Skeletal muscle tissue (tissue), 4 donors: ENCODE data around the gene HEYL. TPM values are rescaled to one million over a fixed set of nuclear protein-coding genes. Genes with fewer than 3 reads are reported as not detected.

Source experiments
- H3K27ac ChIP-seq: one replicate; pipeline ENCODE4 v1.7.0; 2013; ENCODE audit warnings: mild to moderate bottlenecking, low read depth, low read length, inconsistent platforms
- H3K27me3 ChIP-seq, 3 donors: one replicate each; pipeline ENCODE4 v1.7.0; 2013; ENCODE audit warnings: low read length in 3 of 3; ENCODE audit not compliant: control insufficient read depth in 3 of 3, insufficient read depth in 3 of 3
- H3K36me3 ChIP-seq, 3 donors: one replicate each; pipeline ENCODE4 v1.7.0; 2013; ENCODE audit warnings: low read length in 3 of 3; ENCODE audit not compliant: control insufficient read depth in 3 of 3, insufficient read depth in 3 of 3
- H3K4me1 ChIP-seq, 3 donors: one replicate each; pipeline ENCODE4 v1.7.0; 2013; ENCODE audit warnings: low read length in 3 of 3, mild to moderate bottlenecking in 3 of 3; ENCODE audit not compliant: control insufficient read depth in 3 of 3, insufficient read depth in 3 of 3
- H3K4me3 ChIP-seq, 3 donors: one replicate each; pipeline ENCODE4 v1.7.0; 2013; ENCODE audit warnings: low read length in 3 of 3
- H3K9ac ChIP-seq, 3 donors: one replicate each; pipeline ENCODE4 v1.7.0; 2013; ENCODE audit warnings: low read length in 3 of 3, mild to moderate bottlenecking in 3 of 3, moderate library complexity in 2 of 3, low read depth in 1 of 3
- H3K9me3 ChIP-seq, 3 donors: one replicate each; pipeline ENCODE4 v1.7.0; 2013; ENCODE audit warnings: low read length in 3 of 3; ENCODE audit not compliant: control insufficient read depth in 3 of 3
- total RNA-seq: library from RNA; depleted of rRNA; stranded (reverse); fragments of >200 nt; gene quantifications from one replicate; pipeline ENCODE4 v1.2.3, GENCODE V29; 2014
- donor health status: Osteomylitis.

The HEYL gene
- total RNA-seq, 1 donor from 2014 or later, result 11.0 TPM

GRCh38 chr1:39646232-39647081 is 7.0 kb upstream of the HEYL start:
- H3K27me3 ChIP-seq, result no peaks in the 10 kb centered on the region
- H3K27ac ChIP-seq, result no peak overlapping the region
- H3K4me1 ChIP-seq, result peaks cover 14 to 63% (median 16%) of the 10 kb centered on the region in 3 donors
- peak overlapping the region in 1 of 3 donors; percentile 66 for H3K9ac ChIP-seq
- peaks cover 0 to 2% (median 0%) of the 10 kb centered on the region in 3 donors for H3K9me3 ChIP-seq
- peaks cover 0 to 16% (median 7%) of the 10 kb centered on the region in 3 donors for H3K36me3 ChIP-seq
- H3K4me3 ChIP-seq, result no peak overlapping the region

- no peak overlapping the region for H3K27ac ChIP-seq
- peaks cover 0 to 2% (median 0%) of the 10 kb centered on the region in 3 donors for H3K9me3 ChIP-seq
- H3K9ac ChIP-seq, result no peak overlapping the region
- no peaks in the 10 kb centered on the region for H3K27me3 ChIP-seq
- peaks cover 14 to 66% (median 16%) of the 10 kb centered on the region in 3 donors for H3K4me1 ChIP-seq
- H3K36me3 ChIP-seq, result peaks cover 0 to 14% (median 5%) of the 10 kb centered on the region in 3 donors
- H3K4me3 ChIP-seq, result peak overlapping the region in 1 of 3 donors; percentile 29
Measured at GRCh38 chr1:39645411-39646043, 6.1 kb upstream of the HEYL start.

- Histone ChIP-seq H3K4me3 (peak overlapping the region in 1 of 3 donors; percentile 50), H3K36me3 (peaks cover 0 to 7% (median 0%) of the 10 kb centered on the region in 3 donors), H3K27ac (no peak overlapping the region), H3K9me3 (no peaks in the 10 kb centered on the region), H3K9ac (peak overlapping the region in 1 of 3 donors; percentile 65), H3K27me3 (no peaks in the 10 kb centered on the region), H3K4me1 (peaks cover 18 to 72% (median 19%) of the 10 kb centered on the region in 3 donors)
Measured at GRCh38 chr1:39643705-39644104, 4.3 kb upstream of the HEYL start.

- Histone ChIP-seq H3K36me3 (peaks cover 0 to 5% (median 0%) of the 10 kb centered on the region in 3 donors), H3K4me1 (peaks cover 12 to 63% (median 15%) of the 10 kb centered on the region in 3 donors), H3K9ac (peak overlapping the region in 1 of 3 donors; percentile 65)
Measured at GRCh38 chr1:39642796-39643195, 3.4 kb upstream of the HEYL start.

GRCh38 chr1:39640861-39641260 is 1.4 kb upstream of the HEYL start:
- peaks cover 0 to 2% (median 0%) of the 10 kb centered on the region in 3 donors for H3K36me3 ChIP-seq
- H3K9ac ChIP-seq, result no peak overlapping the region
- no peaks in the 10 kb centered on the region for H3K9me3 ChIP-seq
- no peak overlapping the region for H3K4me3 ChIP-seq
- peaks cover 4 to 46% (median 12%) of the 10 kb centered on the region in 3 donors for H3K4me1 ChIP-seq
- no peak overlapping the region for H3K27ac ChIP-seq
- peaks cover 0 to 5% (median 3%) of the 10 kb centered on the region in 3 donors for H3K27me3 ChIP-seq

More at GRCh38 chr1:39642796-39643195, 3.4 kb upstream of the HEYL start:
- no peak overlapping the region for H3K27ac ChIP-seq
- peaks cover 0 to 2% (median under 1%) of the 10 kb centered on the region in 3 donors for H3K27me3 ChIP-seq
- no peaks in the 10 kb centered on the region for H3K9me3 ChIP-seq
- H3K4me3 ChIP-seq, result peak overlapping the region in 1 of 3 donors; percentile 50

- H3K9ac ChIP-seq, result peak overlapping the region in 2 of 3 donors; percentile 52 to 81
- H3K4me1 ChIP-seq, result peaks cover 4 to 36% (median 19%) of the 10 kb centered on the region in 3 donors
- H3K27me3 ChIP-seq, result peaks cover 0 to 5% (median 3%) of the 10 kb centered on the region in 3 donors
- H3K36me3 ChIP-seq, result no peaks in the 10 kb centered on the region
- H3K9me3 ChIP-seq, result no peaks in the 10 kb centered on the region
- H3K4me3 ChIP-seq, result peak overlapping the region; percentile 53 to 77 (median 61)
- peak overlapping the region; percentile 52 for H3K27ac ChIP-seq
Measured at GRCh38 chr1:39638965-39639304, 508 bp downstream of the HEYL start.

GRCh38 chr1:39637361-39637760 is 2.1 kb downstream of the HEYL start:
- Histone ChIP-seq H3K9me3 (no peaks in the 10 kb centered on the region), H3K4me1 (peaks cover 11 to 29% (median 23%) of the 10 kb centered on the region in 3 donors), H3K27me3 (peaks cover 0 to 5% (median 3%) of the 10 kb centered on the region in 3 donors), H3K27ac (no peak overlapping the region), H3K36me3 (no peaks in the 10 kb centered on the region), H3K9ac (peak overlapping the region in 1 of 3 donors; percentile 20), H3K4me3 (peak overlapping the region in 1 of 3 donors; percentile 2)

- H3K4me3 ChIP-seq, result no peak overlapping the region
- H3K27ac ChIP-seq, result peak overlapping the region; percentile 7
- no peaks in the 10 kb centered on the region for H3K9me3 ChIP-seq
- H3K9ac ChIP-seq, result peak overlapping the region in 1 of 3 donors; percentile 41
- peaks cover 0 to 6% (median 0%) of the 10 kb centered on the region in 3 donors for H3K36me3 ChIP-seq
- H3K27me3 ChIP-seq, result peaks cover 0 to 5% (median 3%) of the 10 kb centered on the region in 3 donors
- peaks cover 16 to 33% (median 23%) of the 10 kb centered on the region in 3 donors for H3K4me1 ChIP-seq
Measured at GRCh38 chr1:39635871-39636210, 3.6 kb downstream of the HEYL start.

- Histone ChIP-seq H3K4me3 (no peak overlapping the region), H3K9me3 (no peaks in the 10 kb centered on the region), H3K36me3 (peaks cover 0 to 7% (median 0%) of the 10 kb centered on the region in 3 donors), H3K27ac (peak overlapping the region; percentile 44), H3K9ac (peak overlapping the region in 1 of 3 donors; percentile 41), H3K4me1 (peaks cover 16 to 29% (median 23%) of the 10 kb centered on the region in 3 donors), H3K27me3 (peaks cover 0 to 5% (median 3%) of the 10 kb centered on the region in 3 donors)
Measured at GRCh38 chr1:39635205-39635870, 4.1 kb downstream of the HEYL start.
